Stomach (tissue), 4 donors: ENCODE data around the gene KDM4B.

ENCODE experiments used
- EP300 ChIP-seq: sonication (generic); formaldehyde crosslinking; IDR thresholded peaks from one replicate; pipeline ENCODE4 v1.6.1; 2017; ENCODE audit warnings: antibody characterized with exemption
- POLR2A ChIP-seq, 4 donors: fragments of 450-650 bp; IDR thresholded peaks; one replicate each; pipeline ENCODE4 v1.6.1; 2016; ENCODE audit warnings: antibody characterized with exemption in 4 of 4, control low read depth in 2 of 4, mild to moderate bottlenecking in 1 of 4, moderate library complexity in 1 of 4

GRCh38 chr19:5058521-5059212 lies 89.8 kb downstream of the KDM4B start:
- TF ChIP-seq EP300, result no peak
- TF ChIP-seq POLR2A (IDR thresholded peaks at IDR 0.05), result no peak
